GM12874 (cell line): ENCODE results near the gene LLCFC1.

Experiments
- TF ChIP-seq, protein P1 (sequence below): IDR thresholded peaks from 2 replicates; pipeline ENCODE4 v1.5.1; 2011; ENCODE audit warnings: low read depth, mild to moderate bottlenecking, control low read depth, low read length, moderate library complexity; ENCODE audit not compliant: insufficient read depth

LLCFC1 gene

DNA sequence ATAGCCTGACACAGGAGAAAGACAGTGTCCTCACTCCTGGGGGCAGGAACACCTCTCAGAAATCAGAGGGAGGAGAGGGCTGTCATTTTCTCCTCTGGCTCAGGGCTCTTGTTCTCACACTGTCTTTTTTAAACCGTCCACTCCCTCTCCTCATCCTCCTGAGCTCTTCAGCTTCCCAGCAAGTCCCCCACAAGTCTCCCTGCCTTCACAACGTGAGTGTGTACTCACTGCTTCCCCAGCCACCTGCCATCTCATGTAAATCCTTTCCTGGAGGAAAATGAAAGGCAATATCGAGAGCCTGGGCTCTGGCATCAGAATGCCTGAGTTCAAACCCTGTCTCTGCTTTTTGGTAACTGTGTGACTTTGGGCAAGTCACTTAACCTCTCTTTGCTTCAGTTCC, 5.7 kb downstream of the LLCFC1 start:
- TF ChIP-seq, protein P1, sequence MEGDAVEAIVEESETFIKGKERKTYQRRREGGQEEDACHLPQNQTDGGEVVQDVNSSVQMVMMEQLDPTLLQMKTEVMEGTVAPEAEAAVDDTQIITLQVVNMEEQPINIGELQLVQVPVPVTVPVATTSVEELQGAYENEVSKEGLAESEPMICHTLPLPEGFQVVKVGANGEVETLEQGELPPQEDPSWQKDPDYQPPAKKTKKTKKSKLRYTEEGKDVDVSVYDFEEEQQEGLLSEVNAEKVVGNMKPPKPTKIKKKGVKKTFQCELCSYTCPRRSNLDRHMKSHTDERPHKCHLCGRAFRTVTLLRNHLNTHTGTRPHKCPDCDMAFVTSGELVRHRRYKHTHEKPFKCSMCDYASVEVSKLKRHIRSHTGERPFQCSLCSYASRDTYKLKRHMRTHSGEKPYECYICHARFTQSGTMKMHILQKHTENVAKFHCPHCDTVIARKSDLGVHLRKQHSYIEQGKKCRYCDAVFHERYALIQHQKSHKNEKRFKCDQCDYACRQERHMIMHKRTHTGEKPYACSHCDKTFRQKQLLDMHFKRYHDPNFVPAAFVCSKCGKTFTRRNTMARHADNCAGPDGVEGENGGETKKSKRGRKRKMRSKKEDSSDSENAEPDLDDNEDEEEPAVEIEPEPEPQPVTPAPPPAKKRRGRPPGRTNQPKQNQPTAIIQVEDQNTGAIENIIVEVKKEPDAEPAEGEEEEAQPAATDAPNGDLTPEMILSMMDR = no peak

DNA sequence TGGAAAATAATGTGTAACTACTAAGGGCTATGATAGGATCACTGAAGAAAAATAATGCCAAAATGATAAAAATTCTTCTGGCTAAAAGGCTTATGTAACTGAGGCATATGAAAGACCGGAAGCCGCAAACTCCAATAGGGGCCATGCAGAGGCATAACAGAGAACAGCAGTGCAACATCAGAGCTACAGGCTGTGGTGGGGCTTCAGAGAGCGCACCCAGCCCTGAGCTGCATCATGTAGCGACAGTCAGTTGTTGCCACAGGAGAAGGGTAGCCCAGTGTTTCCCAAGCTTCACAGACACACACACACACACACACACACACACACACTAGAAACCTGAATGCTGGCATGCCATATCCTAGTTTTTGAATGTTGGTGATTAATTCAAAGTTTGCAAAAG, 9.3 kb downstream of the LLCFC1 start:
- TF ChIP-seq, protein P1 = no peak

DNA sequence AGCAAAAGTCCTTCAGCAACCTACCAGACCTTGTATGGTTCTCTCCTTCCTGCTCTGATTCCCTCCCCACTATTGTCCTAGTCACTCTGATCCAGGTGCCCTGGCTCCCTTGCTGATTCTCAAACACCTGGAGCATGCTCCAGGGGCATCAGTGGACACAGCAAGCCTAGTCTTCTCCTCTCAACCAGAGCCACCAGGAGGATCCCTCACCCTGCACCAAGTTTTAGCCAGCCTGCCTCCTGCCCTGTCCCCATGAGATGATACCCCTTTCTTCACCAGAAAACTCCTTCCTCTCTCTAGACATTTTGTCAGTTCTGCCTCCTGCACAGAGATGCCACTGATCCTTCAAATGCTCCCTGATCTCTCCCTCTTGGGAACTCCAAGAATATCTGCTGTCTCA, 11.0 kb downstream of the LLCFC1 start:
- TF ChIP-seq, protein P1 = no peak

DNA sequence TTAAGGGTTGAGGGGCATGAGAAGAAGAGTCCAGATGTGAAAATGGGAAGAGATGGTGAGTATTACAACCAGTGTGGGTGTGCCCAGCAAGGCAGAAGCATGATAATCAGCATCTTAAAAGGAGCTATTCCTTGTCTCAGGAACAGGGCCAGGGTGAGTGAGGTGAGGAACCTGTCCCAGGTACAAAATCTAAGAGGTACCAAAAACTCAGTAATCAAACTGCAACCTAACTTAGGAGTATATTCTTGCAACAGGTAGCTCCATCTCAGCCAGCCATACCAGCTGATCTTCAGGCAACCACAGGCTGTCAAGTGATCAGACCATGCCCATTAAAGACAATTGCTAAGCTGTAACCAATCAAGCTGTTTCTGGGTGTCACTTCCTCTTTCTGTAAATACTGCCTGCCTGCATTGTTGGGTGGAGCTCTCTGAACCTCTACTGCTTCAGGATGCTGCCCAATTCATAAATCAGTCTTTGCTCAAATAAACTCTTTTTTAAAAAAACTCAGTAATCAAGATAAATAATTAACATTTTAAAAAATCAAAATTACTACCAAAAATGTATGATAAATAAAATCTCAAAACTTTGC, 15.5 kb downstream of the LLCFC1 start:
- TF ChIP-seq, protein P1 = no peak

DNA sequence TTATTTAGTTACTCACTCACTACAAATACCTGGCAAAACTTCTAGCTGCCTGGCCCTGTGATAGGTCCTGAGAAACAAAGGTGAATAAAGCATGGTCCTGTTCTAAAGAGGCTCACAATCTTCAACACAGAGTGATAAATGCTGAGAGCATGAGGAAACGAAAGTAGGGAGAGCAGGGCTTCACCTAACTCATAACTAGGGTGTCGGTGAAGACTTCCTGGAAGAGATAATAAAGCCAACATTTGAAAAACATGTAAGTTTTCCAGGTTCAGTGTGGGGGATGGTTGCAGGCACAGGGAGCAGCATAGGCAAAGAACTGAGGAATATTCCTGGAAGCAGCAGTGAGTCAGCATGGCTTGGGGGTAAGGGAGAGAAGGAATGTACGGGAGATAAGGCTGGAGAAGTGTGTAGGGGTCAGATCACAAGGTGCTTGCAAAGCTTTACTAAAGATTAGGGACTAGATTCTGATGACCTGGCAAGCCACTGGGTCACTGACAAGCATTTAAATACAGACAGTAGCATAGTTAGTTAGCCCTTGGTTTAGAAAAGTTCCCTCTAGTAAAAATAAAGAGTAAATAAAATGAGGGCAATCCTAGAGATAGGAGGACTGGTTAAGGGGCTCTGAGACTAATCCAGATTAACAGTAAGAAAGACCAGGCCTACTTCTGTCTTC, 17.8 kb downstream of the LLCFC1 start:
- TF ChIP-seq, protein P1 = no peak

DNA sequence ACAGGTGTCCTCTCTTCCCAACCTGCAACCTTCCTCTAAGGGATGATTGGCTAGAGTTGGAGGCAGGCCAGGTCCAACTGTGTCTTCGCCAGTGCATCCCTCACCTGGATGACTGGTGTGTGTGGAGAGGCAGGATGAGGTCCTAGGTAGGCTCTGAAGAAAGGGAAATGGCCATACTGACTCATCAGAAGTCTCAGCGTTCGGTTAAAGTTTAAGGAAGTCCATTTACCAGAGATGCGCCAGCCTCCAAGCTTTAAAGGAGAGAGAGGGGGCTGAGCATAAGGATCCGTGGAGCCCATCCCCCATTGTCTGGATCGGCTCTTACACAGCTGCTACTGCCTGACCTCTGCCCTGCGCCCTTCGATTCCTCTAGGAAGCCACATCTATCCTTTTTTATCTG, 18.4 kb downstream of the LLCFC1 start:
- TF ChIP-seq, protein P1 = no peak

DNA sequence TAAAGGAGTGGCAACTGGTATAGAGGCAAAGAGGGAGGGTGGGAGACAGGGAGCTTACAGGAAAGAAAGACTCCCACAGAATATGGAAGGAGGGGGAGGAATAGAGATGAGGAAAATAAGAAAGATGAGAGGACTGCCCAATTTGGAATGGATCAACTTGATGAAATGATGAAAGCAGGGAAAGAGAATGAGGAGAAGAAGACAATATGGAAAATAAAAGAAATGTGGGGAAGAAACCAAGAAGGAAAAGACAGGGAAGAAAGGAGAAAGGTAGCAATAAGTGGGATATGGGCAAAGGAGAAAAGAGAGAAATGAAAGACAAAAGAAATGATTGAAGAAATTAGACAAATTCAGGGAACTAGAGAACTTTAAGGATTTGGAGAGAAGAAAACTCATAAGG, 19.9 kb downstream of the LLCFC1 start:
- TF ChIP-seq, protein P1 = no peak
